ENCODE data around the gene HAUS5. TPM values are rescaled to one million over a fixed set of nuclear protein-coding genes. Genes with fewer than 3 reads are reported as not detected.

The HAUS5 gene
- total RNA-seq, 2 donors from 2014 or later = 32.4 to 33.7 TPM

DNA sequence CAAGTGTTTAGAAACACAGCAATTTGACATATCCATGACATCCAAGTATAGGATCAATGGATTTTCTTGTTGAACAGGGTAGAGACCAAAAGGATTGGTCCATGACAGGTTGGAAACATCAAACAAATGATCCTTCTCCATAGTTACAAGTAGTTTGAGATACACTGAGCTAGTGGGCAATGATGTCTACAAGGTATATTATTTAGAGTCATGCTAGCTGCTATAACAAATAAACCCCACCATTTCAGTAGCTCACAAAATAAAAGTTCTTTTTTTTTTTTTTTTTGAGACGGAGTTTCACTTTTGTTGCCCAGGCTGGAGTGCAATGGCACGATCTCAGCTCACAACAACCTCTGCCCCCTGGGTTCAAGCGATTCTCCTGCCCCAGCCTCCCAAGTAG lies 4.9 kb upstream of the HAUS5 start:
- H3K4me3 ChIP-seq (ENCODE audit: low read length) = no peak overlapping the region
- no peak overlapping the region for H3K27ac ChIP-seq (ENCODE audit: low read depth, low read length)
- peaks cover 20% of the 10 kb centered on the region for H3K9me3 ChIP-seq (ENCODE audit: control insufficient read depth, low read length)
- DNase-seq = no peak
- Mint-ChIP-seq H3K27ac (no peak overlapping the region), H3K9me3 (peaks cover 30% of the 10 kb centered on the region), H3K4me3 (no peak overlapping the region), H3K27me3 (ENCODE audit: insufficient read depth) (peaks cover 34% of the 10 kb centered on the region), H3K36me3 (ENCODE audit: low read depth) (no peaks in the 10 kb centered on the region), H3K4me1 (no peaks in the 10 kb centered on the region)
- H3K36me3 ChIP-seq (ENCODE audit: control insufficient read depth, insufficient read depth, low read length) = no peaks in the 10 kb centered on the region
- 70 to 87% methylated on average over 2 to 3 of the region's 3 CpGs for WGBS, 2 experiments (ENCODE audit: insufficient coverage in 1 of 2, insufficient read length in 1 of 2)
- H3K9ac ChIP-seq (ENCODE audit: extremely low read depth, low read length, poor library complexity, severe bottlenecking) = no peak overlapping the region
- TF ChIP-seq, protein P1, sequence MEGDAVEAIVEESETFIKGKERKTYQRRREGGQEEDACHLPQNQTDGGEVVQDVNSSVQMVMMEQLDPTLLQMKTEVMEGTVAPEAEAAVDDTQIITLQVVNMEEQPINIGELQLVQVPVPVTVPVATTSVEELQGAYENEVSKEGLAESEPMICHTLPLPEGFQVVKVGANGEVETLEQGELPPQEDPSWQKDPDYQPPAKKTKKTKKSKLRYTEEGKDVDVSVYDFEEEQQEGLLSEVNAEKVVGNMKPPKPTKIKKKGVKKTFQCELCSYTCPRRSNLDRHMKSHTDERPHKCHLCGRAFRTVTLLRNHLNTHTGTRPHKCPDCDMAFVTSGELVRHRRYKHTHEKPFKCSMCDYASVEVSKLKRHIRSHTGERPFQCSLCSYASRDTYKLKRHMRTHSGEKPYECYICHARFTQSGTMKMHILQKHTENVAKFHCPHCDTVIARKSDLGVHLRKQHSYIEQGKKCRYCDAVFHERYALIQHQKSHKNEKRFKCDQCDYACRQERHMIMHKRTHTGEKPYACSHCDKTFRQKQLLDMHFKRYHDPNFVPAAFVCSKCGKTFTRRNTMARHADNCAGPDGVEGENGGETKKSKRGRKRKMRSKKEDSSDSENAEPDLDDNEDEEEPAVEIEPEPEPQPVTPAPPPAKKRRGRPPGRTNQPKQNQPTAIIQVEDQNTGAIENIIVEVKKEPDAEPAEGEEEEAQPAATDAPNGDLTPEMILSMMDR (conservative IDR thresholded peaks at IDR 0.05) = no peak
- no peaks in the 10 kb centered on the region for H3K27me3 ChIP-seq (ENCODE audit: control insufficient read depth, insufficient read depth, low read length, poor library complexity, severe bottlenecking)
- H3K4me1 ChIP-seq (ENCODE audit: control insufficient read depth, insufficient read depth, low read length) = no peaks in the 10 kb centered on the region

DNA sequence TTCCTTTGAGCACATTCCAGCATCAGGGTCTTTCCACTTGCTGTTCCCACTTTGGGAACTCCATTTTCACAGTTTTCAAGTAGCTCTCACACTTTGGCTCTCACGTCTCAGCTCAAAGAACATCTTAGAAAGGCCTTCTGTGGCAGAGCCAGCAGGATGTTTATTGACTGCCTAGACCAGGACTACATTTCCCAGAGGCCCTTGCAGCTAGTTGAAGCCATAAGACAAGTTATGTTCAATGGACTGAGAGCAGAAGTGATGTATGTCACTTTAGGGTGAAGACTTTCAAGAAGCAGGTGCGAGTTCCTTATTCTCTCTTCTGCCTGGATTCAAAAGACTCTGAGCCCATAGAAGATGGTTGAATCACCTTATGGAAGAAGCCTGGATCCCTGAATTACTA lies 4.3 kb upstream of the HAUS5 start:
- no peak overlapping the region for H3K27ac ChIP-seq (ENCODE audit: low read depth, low read length)
- H3K36me3 Mint-ChIP-seq (ENCODE audit: low read depth) = no peaks in the 10 kb centered on the region
- H3K9me3 Mint-ChIP-seq = peaks cover 30% of the 10 kb centered on the region
- H3K27ac Mint-ChIP-seq = no peak overlapping the region
- H3K9ac ChIP-seq (ENCODE audit: extremely low read depth, low read length, poor library complexity, severe bottlenecking) = no peak overlapping the region
- H3K4me3 Mint-ChIP-seq = no peak overlapping the region
- 84 to 100% methylated on average over 2 of the region's 2 CpGs for WGBS, 2 experiments (ENCODE audit: insufficient coverage in 1 of 2, insufficient read length in 1 of 2)
- H3K4me3 ChIP-seq (ENCODE audit: low read length) = no peak overlapping the region
- no peaks in the 10 kb centered on the region for H3K36me3 ChIP-seq (ENCODE audit: control insufficient read depth, insufficient read depth, low read length)
- H3K9me3 ChIP-seq (ENCODE audit: control insufficient read depth, low read length) = peaks cover 20% of the 10 kb centered on the region
- no peaks in the 10 kb centered on the region for H3K27me3 ChIP-seq (ENCODE audit: control insufficient read depth, insufficient read depth, low read length, poor library complexity, severe bottlenecking)
- no peak for DNase-seq
- no peaks in the 10 kb centered on the region for H3K4me1 ChIP-seq (ENCODE audit: control insufficient read depth, insufficient read depth, low read length)
- H3K27me3 Mint-ChIP-seq (ENCODE audit: insufficient read depth) = peaks cover 32% of the 10 kb centered on the region
- no peaks in the 10 kb centered on the region for H3K4me1 Mint-ChIP-seq
- TF ChIP-seq, protein P1 (conservative IDR thresholded peaks at IDR 0.05) = no peak

DNA sequence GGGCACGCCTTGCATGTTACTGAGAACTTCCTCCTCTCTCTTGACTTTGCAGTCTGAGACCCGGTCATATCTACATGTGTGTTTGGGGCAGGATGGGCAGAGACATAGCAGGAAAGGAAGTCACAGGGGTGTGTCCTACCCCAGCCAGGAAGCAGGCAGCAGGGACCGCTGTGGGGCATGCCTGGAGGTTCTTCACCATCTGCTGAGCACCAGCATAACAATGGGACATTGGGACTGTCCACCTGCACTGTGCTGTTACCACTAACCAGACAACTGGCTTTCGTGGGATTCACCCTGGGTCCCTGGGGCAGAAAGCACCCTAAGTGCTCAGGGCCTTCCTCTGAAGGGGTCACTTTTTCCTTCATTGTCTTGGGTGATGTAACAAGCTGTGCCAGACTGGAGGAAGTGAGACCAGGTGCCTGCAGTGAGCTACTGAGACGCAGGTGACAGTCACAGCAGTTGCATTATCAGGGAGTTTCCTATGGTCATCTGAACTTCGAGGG lies 2.6 kb upstream of the HAUS5 start:
- whole genome bisulfite sequencing, 2 experiments (ENCODE audit: insufficient coverage in 1 of 2, insufficient read length in 1 of 2) = 77 to 82% methylated on average over 5 to 6 of the region's 6 CpGs
- H3K27ac Mint-ChIP-seq = no peak overlapping the region
- peaks cover 31% of the 10 kb centered on the region for H3K27me3 Mint-ChIP-seq (ENCODE audit: insufficient read depth)
- peaks cover 30% of the 10 kb centered on the region for H3K9me3 Mint-ChIP-seq
- Histone ChIP-seq H3K4me3 (ENCODE audit: low read length) (no peak overlapping the region), H3K9ac (ENCODE audit: extremely low read depth, low read length, poor library complexity, severe bottlenecking) (no peak overlapping the region), H3K27me3 (ENCODE audit: control insufficient read depth, insufficient read depth, low read length, poor library complexity, severe bottlenecking) (no peaks in the 10 kb centered on the region), H3K36me3 (ENCODE audit: control insufficient read depth, insufficient read depth, low read length) (peaks cover 2% of the 10 kb centered on the region), H3K9me3 (ENCODE audit: control insufficient read depth, low read length) (peaks cover 20% of the 10 kb centered on the region), H3K27ac (ENCODE audit: low read depth, low read length) (no peak overlapping the region), H3K4me1 (ENCODE audit: control insufficient read depth, insufficient read depth, low read length) (no peaks in the 10 kb centered on the region)
- DNase-seq = no peak
- no peaks in the 10 kb centered on the region for H3K4me1 Mint-ChIP-seq
- TF ChIP-seq, protein P1 (conservative IDR thresholded peaks at IDR 0.05) = no peak
- H3K36me3 Mint-ChIP-seq (ENCODE audit: low read depth) = no peaks in the 10 kb centered on the region
- no peak overlapping the region for H3K4me3 Mint-ChIP-seq

Measured in endodermal cell (in vitro differentiated cells).